IPS DF 4.7 (cell line): ENCODE data around the gene PDLIM7.

ENCODE experiments used
- DNase-seq: peaks from one replicate; pipeline ENCODE4 v3.0.0-alpha.2; 2013; ENCODE audit warnings: low spot score; ENCODE audit errors: extremely low read depth

The PDLIM7 gene

DNA sequence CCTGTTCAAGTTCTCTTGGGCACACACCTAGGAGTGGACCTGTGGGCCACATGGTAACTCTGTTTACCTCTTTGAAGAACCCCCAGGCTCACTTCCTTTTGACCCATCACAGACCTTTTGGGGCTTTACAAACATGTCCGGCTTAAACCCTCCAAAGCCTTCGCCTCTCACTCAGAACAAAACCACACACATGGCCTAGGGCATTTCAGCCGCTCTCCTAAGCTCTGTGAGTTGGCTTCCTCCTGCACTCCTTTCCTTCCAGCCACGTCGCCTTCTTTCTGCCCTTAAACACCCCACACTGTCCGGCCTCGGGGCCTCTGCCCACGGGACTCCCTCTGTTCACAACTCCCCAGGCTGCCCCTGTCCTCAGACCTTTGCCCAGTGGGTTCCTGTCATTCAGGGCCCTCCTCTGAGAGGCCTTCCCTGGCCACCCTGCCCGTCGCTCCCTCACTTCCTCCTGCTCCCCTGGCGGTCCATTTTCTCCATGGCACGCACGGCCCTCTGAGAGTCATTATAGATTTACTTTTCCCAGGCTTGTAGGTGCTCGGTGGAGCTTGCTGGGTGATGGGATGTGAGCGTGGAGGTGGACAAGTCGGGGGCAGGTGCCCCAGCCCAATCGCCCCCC, 10.3 kb upstream of the PDLIM7 start:
- no peak for DNase-seq

DNA sequence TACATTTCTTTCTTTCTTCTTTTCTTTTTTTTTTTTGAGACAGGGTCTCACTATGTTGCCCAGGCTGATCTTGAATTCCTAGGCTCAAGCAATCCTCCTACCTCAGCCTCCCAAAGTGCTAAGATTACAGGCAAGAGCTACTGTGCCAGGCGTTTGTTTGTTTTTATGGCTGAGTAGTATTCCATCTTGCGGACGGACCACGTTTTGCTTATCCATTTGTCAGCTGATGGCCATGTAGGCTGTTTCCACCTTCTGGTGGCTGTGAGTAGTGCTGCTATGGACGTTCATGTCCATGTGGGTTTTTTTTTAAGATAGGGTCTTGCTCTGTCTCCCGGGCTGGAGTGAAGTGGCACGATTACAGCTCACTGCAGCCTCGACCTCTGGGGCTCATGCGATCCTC, 9.8 kb upstream of the PDLIM7 start:
- no peak for DNase-seq

DNA sequence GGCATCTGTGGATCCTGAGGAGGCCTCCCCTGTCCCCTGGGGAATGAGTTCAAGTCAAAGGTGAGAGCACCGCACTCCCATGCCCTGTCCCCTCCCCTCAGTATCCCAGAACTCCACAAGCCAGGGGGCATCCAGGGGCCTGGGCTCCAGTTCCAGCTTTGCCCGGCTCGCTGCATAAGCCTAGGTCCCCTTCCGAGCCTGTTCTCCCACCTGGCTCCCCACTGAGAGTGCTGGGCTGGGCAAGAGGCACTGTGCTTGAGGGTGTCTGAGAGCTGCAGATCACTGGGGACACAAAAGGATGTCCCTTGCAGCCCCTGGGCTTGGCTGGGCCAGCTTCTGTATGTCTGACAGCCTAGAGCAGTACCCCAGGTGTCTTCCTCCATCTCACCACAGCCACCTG, 7.7 kb upstream of the PDLIM7 start:
- DNase-seq = no peak

DNA sequence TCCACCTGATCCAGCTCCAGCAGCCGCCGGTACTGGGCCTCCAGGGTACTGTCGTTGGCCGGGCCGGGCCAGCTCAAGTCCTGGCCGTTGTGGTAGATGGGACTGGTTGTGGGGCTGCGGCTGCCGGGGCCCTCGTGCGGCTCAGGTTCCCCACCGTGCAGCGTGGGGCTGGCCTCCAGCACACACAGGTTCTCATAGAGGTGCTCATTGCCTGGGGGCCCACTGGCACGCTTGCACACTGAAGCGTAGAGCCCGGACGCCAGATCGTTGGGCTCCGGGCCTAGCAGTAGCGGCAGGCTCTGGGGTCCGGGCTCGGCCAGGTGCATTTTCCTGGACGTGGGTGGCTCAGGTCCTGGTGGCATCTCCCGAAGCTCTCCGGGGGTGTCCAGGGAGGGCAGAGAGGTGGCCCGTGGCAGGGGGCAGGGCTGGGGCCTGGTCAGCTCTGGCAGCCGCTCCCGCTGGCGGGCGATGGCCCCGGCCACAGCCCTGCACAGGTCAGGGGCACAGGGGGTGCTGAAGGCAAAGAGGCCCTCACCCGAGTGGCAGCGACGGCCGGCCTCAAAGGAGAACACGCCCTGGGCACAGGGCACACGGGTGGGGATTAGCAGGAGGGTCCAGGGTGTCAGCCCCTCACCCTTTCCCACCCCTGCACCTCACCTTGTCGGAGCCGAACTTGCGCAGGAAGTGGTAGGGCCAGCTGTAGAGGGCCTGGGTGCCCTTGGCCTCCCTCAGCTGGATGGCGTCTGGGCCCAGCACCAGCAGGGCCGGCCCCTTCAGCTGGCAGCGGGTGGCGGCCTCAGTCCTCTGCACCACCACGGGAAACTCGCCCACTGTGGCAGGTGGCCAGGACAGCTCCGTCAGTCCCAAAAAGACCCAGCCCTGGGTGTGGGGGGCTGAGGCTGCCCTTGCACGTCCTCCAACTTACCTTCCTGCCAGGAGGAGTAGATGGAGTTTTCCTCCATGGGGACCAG, 7.0 kb upstream of the PDLIM7 start:
- no peak for DNase-seq

DNA sequence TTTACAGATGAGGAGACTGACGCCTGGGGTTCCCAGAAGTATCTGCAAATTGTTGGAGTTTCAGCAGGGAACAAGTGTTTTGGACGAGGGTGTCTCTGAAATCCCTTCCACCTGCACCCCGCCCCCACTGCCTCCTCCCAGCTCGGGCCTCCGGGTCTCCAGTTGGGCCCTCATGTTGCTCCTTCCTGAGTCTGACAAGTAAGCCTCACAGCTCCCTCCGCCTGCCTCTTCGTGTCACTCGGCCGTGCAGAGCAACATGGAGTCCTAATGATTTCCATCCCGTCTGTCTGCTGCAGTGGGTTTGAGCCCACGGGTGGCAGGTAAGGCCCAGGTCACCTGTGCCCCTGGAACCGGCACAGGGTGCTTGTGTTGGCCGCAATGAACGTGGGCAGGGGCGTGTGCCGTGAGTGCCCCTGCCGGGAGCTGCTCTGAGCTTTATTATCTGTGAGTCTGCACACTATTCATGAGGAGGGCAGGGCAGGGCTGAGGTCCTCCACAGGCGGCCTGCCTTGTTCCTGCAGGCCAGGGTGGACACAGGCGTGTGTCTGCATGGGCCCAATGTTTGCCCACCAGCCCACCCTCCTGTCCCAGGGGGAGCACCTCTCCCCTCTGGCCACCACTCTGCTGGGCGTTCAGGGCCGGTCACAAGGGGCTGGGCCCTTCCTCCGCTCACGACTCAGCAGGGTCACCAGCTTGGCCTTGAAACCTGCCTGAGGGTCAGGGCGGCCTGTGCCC, 6.1 kb upstream of the PDLIM7 start:
- no peak for DNase-seq

DNA sequence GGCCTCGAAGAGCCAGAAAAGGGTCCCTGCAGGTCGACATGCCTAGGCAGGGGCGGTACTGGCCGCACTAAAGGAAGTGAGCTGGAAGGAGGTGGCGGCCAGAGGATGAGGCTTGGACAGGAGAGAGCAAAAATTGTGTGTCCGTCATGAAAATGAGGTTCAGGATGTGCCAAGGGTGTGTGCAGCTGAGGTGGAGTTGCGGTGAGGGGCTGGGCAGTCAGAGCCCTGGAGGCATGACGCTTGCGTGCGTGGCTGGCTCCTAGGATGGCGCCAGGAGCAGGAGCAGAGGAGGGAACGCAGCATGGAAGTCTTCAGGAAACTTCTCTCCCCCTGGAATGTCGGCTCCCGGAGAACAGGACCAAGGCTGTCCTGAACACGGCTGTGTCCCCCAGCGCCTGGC, 5.5 kb upstream of the PDLIM7 start:
- no peak for DNase-seq

DNA sequence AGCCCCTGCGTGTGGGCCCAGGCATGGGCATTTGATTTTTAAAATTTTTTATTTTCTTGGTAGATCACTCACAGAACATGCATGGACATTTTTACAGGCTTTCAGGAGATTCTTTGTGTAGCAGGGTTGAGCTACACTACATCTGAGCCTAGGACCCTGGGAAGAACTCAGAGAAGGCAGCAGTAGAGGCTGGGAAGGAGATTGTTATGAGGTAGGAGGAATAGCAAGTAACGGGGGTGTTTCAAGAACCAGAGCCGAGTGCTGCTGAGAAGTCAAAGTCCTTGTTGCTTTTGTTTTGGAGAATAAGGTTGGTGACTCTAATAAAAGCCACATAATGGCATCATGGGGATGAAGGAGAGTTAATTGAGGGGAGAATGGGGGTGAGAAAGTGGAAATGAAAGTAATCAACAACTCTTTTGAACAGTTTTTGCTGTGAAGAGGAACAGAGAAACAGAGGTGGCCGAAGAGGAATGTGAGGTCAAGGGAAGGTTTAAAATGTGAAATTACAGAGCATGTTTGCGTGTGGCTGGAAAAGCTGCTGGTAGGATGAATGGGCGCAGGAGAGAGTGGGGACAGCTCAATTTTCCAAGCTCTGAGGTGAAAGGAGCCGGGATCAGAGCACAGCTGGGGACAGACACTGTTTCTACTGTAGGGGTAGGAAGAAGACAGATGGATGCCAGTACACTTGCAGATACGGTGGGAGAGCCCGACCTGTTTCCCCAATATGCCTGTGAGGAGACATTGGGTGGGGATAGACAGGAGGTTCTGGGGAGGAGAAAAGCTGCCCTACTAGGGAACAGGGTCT, 4.7 kb upstream of the PDLIM7 start:
- no peak for DNase-seq

DNA sequence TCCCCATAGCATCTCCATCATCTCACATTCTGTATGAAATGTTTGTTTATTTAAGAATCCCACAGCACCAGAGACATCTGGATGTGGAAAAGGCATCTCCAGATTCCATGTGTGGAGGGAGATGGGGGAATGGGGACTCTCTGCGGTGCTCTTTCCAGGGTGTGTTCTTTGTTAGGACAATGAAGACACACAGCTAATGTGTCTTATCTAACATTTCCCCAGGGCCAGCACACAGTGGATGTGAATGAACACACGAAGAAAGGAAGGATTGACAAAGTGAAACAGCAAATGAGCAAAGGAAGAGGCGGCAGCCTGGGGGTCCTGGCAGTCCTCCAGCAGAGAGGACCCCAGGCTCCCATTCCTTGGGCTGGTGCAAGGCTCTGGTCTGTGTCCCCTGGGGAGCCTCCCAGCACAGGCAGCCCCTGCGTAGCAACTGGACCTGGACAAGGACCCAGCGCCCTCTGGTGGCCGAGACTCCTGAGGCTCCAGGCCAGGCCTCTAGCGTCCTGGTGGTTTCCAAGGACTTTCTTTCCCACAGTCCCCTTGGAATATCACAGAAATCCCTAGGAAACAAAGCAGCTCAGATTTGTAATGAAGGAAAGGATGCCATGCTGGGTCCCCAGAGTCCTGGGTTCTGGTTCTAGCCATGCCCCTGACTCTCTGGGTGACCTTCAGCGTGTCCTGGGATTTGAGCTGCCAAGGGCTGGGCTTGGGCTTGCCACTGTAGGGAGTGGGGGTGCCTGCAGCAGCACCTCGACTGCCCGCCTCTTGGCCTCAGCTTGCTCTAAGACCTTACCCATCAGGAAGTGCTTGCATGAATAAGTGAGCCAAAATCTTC, 3.5 kb upstream of the PDLIM7 start:
- DNase-seq = no peak

DNA sequence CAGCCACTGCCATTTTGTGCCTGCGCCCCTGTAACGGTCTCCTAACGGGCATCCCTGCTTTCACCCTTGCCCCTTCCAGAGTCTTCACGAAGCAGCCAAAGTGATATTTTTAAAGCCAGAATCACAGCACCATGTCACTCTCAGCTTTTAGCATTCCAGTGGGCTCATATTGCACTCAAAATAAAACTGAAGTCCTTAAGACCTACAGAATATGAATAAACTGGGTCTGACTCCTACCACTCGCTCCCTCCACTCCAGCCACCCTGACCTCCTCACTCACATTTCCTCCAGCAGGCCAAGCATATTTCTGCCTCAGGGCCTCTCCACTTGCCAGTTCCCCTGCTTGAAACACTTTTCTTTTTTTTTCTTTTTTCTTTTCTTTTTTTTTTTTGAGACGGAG, 2.4 kb upstream of the PDLIM7 start:
- no peak for DNase-seq

DNA sequence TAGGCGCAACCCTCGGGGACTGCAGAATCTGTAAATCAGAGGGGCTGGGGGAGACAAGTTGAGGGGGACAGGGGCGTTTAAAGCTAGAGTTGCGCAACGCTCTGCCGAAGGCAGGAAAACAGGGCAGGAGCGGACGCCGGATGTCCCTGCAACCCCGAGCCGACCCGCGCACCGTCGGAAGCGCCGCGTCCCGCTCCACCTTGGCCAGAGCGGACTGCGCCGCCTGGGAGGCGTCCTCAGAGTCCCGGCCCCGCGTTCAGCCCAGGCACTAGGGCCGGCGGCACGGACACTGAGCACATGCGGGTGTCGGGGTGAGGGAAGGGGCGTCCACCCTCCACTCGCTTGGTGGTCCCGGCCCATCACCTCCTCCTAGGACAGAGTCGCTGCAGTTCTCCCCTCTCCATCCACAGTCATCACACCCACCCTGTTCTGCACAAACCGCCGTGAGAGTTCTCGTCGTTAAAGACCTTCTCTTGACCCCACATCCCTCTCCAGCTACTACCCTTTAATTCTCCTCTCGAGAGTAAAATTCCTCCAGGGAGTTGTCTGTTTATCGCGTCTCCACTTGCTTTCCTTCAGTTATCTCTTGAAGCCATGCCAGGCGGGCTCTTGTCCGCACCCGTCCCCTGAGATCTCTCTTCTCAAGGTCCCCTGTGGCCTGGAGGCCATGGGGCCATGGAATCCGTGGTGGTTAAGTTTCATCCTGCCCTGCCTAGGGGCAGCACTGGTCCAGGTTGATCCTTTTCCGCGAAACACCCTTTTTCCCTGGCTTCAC, 796 bp upstream of the PDLIM7 start:
- DNase-seq = no peak

DNA sequence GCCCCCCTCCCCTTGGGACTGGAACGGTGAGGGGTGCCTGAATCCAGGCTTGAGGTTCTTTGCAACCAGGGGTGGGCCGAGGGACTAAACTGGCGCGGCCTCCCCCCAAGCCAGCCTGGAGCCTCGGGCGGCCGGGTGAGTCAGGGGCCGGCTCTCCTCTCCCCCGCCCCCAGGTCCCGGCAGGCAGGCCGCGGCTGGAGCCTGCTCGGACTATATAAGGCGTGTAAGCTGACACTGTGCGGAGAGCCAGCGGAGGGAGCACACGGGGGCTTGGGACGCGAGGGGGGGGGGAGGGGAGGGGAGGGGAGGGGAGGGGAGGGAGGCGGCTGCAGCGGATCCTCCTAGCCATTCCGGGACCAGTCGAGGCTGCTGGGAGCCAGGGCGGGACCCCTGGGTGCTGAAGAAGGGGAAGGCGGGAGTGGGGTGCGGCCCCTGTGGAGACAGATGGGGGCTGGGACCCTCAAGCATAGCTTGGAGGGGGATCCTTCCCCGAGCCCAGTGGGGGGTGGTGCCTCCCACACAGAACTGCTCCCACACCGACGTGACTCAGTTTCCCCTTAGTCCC, 595 bp downstream of the PDLIM7 start:
- DNase-seq = no peak

DNA sequence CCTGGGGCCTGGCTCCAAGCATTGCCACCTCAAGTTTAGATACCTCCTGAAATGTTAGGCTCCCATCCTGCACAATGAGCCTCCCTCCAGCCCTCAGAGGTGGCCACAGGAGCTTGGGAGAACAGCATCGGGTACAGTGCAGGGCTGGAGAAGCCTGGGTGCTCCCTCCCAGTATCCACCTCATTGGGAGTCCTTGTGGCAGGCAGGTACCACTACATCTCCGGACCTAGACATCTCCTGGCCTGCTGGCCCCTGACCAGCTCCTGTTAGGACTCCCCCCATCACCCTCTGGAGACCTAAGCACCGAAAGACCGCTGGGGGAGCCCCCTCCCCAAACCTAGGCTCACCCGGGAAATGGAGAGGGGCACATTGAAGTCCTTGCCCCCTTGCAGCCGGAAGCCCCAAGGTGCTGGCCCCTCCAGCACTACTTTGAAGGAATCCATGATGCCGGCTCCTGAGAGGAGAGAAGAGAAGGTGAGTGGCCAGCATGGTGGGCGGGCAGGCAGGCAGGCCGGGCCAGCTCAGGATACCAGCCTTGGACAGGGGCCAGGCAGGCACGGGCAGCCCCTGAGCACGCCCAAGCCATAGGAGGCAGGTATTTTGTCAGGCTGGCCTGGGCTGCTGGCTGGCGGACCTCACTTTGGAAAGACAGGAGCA, 1.2 kb downstream of the PDLIM7 start:
- DNase-seq = no peak

DNA sequence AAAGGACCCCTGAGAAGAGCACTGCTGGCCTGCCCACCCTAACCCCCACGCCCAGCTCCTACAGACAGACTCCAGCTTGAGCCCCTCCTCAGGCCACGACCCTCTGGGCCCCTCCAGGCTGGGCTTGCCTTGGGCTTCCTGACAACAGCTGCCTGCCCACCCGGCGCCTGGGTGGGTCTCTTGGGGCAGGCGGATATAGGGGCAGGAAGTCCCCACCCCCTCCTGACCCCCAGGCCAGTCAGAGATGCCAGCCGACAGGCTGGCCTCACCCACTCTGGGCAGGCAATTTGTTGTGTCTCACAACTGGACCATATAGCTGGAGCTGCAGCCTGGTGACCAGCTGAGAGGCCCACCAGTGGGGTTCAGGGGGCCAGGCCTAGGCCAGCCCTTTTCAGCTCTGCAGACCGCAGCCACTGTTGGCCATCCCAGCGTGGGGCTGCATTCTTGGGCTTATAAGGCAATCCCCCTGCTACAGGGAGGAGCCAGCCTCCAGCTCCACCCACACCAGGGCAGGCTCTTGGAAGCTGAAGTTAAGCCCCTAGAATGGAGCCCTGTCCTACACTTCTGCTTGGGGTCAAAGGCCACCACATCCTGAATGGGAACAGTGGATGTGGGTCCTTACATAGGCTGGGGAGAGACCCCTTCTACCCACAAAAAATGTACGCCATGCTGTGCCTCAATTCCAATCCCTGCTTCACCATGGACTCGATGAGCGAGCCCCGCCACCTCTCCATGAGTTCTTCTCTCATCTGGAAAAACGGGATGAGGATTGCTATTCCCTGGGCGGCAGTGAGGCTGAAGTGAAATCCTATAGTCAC, 2.0 kb downstream of the PDLIM7 start:
- DNase-seq = no peak

DNA sequence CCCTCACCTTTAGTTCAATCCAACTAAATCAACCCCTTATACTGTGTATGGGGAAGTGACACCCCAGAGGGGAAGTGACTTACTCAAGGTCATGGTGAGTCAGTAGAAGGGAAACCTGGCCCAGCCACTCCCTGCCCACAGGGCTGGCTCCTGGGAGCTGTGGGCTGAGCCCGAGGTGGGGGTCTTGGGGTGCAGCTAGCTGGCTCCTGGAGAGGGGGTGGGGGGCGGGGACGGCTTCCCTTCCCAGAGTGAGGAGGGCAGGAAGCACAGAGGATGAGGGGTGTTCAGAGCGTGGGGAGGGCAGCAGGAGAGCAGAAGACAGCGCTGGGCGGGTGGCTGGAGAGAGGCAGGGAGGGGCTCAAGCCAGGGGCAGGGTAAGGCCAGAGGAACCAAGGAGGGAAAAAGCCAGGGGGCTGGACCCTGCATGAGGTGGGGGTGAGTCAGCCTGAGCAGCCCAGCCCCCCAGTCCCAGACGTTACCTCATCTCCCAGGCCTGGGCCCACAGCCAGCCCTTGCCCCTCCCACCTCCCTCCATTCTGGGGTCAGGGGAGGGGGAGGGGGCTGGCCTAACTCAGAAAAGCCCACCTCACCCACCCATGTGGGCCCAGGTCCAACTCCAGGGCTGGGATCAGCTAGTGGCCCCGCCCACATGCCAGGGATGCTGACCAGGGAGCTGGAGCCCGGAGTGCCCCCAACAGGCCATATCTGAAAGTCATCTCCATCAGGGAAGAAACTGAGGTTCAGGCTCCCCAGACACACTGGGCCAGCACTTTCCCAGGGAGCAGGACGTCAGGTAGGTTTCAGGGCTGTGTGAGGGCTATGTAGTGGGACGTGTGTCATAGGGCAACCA, 2.8 kb downstream of the PDLIM7 start:
- DNase-seq = no peak

DNA sequence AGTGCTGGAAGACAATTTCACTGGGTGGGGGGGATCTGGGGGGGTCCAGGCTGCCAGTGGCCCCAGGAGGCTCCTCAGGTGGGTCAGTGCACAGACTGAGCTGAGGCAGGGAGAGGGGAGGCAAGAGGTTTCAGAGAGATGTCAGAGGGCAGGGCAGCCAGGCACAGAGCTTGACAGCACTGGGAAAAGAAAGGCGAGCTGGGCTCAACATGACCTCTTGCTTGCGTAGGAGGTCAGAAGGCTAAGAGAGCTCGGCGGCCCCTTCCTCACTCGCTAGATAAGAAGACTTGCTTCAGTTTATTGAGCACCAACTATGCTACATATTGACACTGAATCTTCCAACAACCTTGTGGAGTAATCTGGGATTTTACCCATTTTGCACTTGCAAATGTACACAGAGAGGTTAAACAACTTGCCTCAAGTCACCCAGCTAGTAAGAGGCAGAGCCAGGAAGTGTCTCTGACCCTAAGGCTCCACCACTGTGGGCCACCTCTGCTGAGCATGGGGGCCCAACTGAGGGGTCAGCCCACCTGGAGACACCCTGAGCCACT, 3.5 kb downstream of the PDLIM7 start:
- no peak for DNase-seq

DNA sequence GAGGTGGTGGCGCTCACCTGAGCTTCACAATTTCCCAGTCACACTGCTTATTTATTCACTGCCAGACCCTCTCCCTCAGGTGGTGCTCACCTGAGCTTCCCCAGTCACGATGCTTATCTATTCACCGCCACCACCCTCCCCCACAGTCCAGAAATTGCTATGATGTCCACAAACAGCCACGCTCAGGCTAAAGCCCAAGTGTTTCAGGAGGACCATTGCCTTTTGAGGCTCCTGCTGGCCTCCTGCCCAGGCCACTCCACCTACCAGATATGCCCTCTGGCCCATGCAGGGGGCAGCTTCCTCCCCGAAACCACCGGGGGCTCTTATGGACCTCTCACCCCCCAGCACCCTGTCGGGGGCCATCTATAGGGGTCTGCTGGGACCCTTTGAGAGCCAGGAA, 4.6 kb downstream of the PDLIM7 start:
- DNase-seq = no peak
